ENCODE data around the gene CITED4.

- TF ChIP-seq EZH2 (IDR thresholded peaks at IDR 0.05; ENCODE audit: borderline replicate concordance, insufficient read depth, low read length, poor library complexity, severe bottlenecking) (no peak), CTCF (IDR thresholded peaks at IDR 0.05; ENCODE audit: poor library complexity, severe bottlenecking) (no peak), MXI1 (conservative IDR thresholded peaks at IDR 0.05; ENCODE audit: poor library complexity, severe bottlenecking) (no peak), TAF1 (IDR thresholded peaks at IDR 0.05; ENCODE audit: low read depth) (no peak), POLR2AphosphoS5 (IDR thresholded peaks at IDR 0.05) (no peak), EP300 (conservative IDR thresholded peaks at IDR 0.05; ENCODE audit: poor library complexity, severe bottlenecking) (no peak)
Measured at GRCh38 chr1:40830419-40830943, 31.7 kb downstream of the CITED4 start.
